ENCODE measurements around the gene DNAJC22. TPM values are rescaled to one million over a fixed set of nuclear protein-coding genes. Genes with fewer than 3 reads are reported as not detected.
A peak's percentile ranks its signal among the peaks of the same experiment; 100 is the strongest.

The DNAJC22 gene
- polyA plus RNA-seq (2013): not detected

- 0% methylated on average over 20 of the region's 47 CpGs for WGBS (ENCODE audit: insufficient coverage)
- peaks cover 0 to 57% (median 44%) of the 10 kb centered on the region in 4 experiments for H3K4me1 ChIP-seq (ENCODE audit: control extremely low read depth in 1 of 4, control insufficient read depth in 4 of 4, insufficient read depth in 4 of 4, low read length in 3 of 4)
- CTCF ChIA-PET: interaction anchor here (0.6 to 6.6 kb wide), 22 partner anchors 10 to 331 kb away, joined by 3 to 52 read pairs (median 5); partner anchors contain the start of genes C1QL4 and PRPH
- DNase-seq: peak in 2 of 3 donors; percentile 35 to 41
- peaks cover 4 to 85% (median 48%) of the 10 kb centered on the region in 5 experiments for H3K27me3 ChIP-seq (replicated peaks in 2 of 5; ENCODE audit: control insufficient read depth in 4 of 5, insufficient read depth in 5 of 5, low read length in 4 of 5)
- H3K36me3 ChIP-seq (ENCODE audit: control insufficient read depth in 4 of 4, insufficient read depth in 4 of 4, low read length in 3 of 4): no peaks in the 10 kb centered on the region
- no peak within 1 kb of the TSS for H3K27ac ChIP-seq (ENCODE audit: insufficient read depth in 1 of 2, low read depth in 1 of 2, low read length in 2 of 2, poor library complexity in 1 of 2, severe bottlenecking in 2 of 2)
- no peaks in the 10 kb centered on the region for H3K9me3 ChIP-seq (ENCODE audit: control extremely low read depth in 1 of 5, control insufficient read depth in 4 of 5, insufficient read depth in 2 of 5, low read depth in 1 of 5, low read length in 4 of 5)
- POLR2A ChIA-PET: no interaction called here
- peak within 1 kb of the TSS in 5 of 7 experiments; percentile 43 to 66 (median 49) for H3K4me3 ChIP-seq (ENCODE audit: control insufficient read depth in 1 of 7, extremely low read depth in 1 of 7, insufficient read depth in 4 of 7, low read depth in 2 of 7, low read length in 6 of 7)
These were observed at the start of gene DNAJC22 for GRCh38 chr12:49346659-49347310. TSS of gene DNAJC22 (plus strand) at chr12:49346888. CDS start at chr12:49348873, 1,985 bp downstream.

- 20% methylated on average over 1 of the region's 8 CpGs for WGBS (ENCODE audit: insufficient coverage)
- POLR2A ChIA-PET: interaction anchor here (1.1 kb wide), 1 partner anchor 39 kb away, joined by 3 read pairs; the partner anchor contains the start of gene C1QL4
- H3K36me3 ChIP-seq (ENCODE audit: control insufficient read depth in 4 of 4, insufficient read depth in 4 of 4, low read length in 3 of 4): no peaks in the 10 kb centered on the region
- DNase-seq: no peak
- peaks cover 0 to 30% (median 18%) of the 10 kb centered on the region in 4 experiments for H3K4me1 ChIP-seq (ENCODE audit: control extremely low read depth in 1 of 4, control insufficient read depth in 4 of 4, insufficient read depth in 4 of 4, low read length in 3 of 4)
- CTCF ChIA-PET: interaction anchor here (0.6 to 16.9 kb wide), 9 partner anchors 9 to 241 kb away, joined by 3 to 172 read pairs (median 14); partner anchors contain the start of genes C1QL4 and KCNH3
- no peak overlapping the region for H3K27ac ChIP-seq (ENCODE audit: insufficient read depth in 1 of 2, low read depth in 1 of 2, low read length in 2 of 2, poor library complexity in 1 of 2, severe bottlenecking in 2 of 2)
- H3K9me3 ChIP-seq (ENCODE audit: control extremely low read depth in 1 of 5, control insufficient read depth in 4 of 5, insufficient read depth in 2 of 5, low read depth in 1 of 5, low read length in 4 of 5): no peaks in the 10 kb centered on the region
- H3K4me3 ChIP-seq (ENCODE audit: control insufficient read depth in 1 of 7, extremely low read depth in 1 of 7, insufficient read depth in 4 of 7, low read depth in 2 of 7, low read length in 6 of 7): peak overlapping the region in 2 of 7 experiments; percentile 36 to 50
- peaks cover 0 to 69% (median 50%) of the 10 kb centered on the region in 5 experiments for H3K27me3 ChIP-seq (replicated peaks in 2 of 5; ENCODE audit: control insufficient read depth in 4 of 5, insufficient read depth in 5 of 5, low read length in 4 of 5)
These were observed 49.0 kb upstream of the DNAJC22 start for GRCh38 chr12:49297695-49298060.

- DNase-seq: peak in 2 of 3 donors; percentile 44 to 46
- no peak overlapping the region for H3K4me3 ChIP-seq (ENCODE audit: control insufficient read depth in 1 of 7, extremely low read depth in 1 of 7, insufficient read depth in 4 of 7, low read depth in 2 of 7, low read length in 6 of 7)
- POLR2A ChIA-PET: no interaction called here
- H3K36me3 ChIP-seq (ENCODE audit: control insufficient read depth in 4 of 4, insufficient read depth in 4 of 4, low read length in 3 of 4): no peaks in the 10 kb centered on the region
- no peaks in the 10 kb centered on the region for H3K9me3 ChIP-seq (ENCODE audit: control extremely low read depth in 1 of 5, control insufficient read depth in 4 of 5, insufficient read depth in 2 of 5, low read depth in 1 of 5, low read length in 4 of 5)
- H3K27me3 ChIP-seq (replicated peaks in 2 of 5; ENCODE audit: control insufficient read depth in 4 of 5, insufficient read depth in 5 of 5, low read length in 4 of 5): peaks cover 0 to 65% (median 47%) of the 10 kb centered on the region in 5 experiments
- no peak overlapping the region for H3K27ac ChIP-seq (ENCODE audit: insufficient read depth in 1 of 2, low read depth in 1 of 2, low read length in 2 of 2, poor library complexity in 1 of 2, severe bottlenecking in 2 of 2)
- CTCF ChIA-PET: interaction anchor here (0.9 to 16.9 kb wide), 8 partner anchors 9 to 60 kb away, joined by 3 to 172 read pairs (median 11); partner anchors contain the start of genes C1QL4 and DNAJC22
- peaks cover 0 to 30% (median 18%) of the 10 kb centered on the region in 4 experiments for H3K4me1 ChIP-seq (ENCODE audit: control extremely low read depth in 1 of 4, control insufficient read depth in 4 of 4, insufficient read depth in 4 of 4, low read length in 3 of 4)
- 63% methylated on average over 3 of the region's 6 CpGs for WGBS (ENCODE audit: insufficient coverage)
These were observed 48.5 kb upstream of the DNAJC22 start for GRCh38 chr12:49298160-49298559.

DNA sequence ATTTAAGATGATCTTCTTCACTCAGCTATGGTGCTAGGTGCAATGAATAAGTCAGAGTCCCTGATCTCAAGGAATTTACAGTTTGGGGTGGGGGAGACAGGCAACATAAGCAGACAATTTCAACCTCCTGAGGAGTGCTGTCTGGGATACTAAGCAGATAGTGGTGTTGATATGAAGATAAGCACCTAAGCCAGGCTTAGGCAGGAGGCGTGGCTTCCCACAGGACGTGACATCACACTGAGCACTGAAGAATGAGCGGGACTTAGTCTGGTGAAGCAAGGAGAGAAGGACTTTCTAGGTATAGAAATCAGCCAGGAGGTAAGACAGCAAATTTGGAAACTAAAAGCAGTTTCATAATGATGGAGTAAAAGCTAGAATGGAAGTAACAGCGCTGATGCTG, 44.9 kb upstream of the DNAJC22 start:
- ChIA-PET POLR2A (no interaction called here), CTCF (interaction anchor here (1.6 kb wide), 1 partner anchor 16 kb away, joined by 6 read pairs; no protein-coding TSS in a partner anchor)
- H3K27me3 ChIP-seq (replicated peaks in 2 of 5; ENCODE audit: control insufficient read depth in 4 of 5, insufficient read depth in 5 of 5, low read length in 4 of 5): peaks cover 0 to 29% (median 22%) of the 10 kb centered on the region in 5 experiments
- no peak overlapping the region for H3K4me3 ChIP-seq (ENCODE audit: control insufficient read depth in 1 of 7, extremely low read depth in 1 of 7, insufficient read depth in 4 of 7, low read depth in 2 of 7, low read length in 6 of 7)
- H3K36me3 ChIP-seq (ENCODE audit: control insufficient read depth in 4 of 4, insufficient read depth in 4 of 4, low read length in 3 of 4): no peaks in the 10 kb centered on the region
- no peak overlapping the region for H3K27ac ChIP-seq (ENCODE audit: insufficient read depth in 1 of 2, low read depth in 1 of 2, low read length in 2 of 2, poor library complexity in 1 of 2, severe bottlenecking in 2 of 2)
- no peaks in the 10 kb centered on the region for H3K9me3 ChIP-seq (ENCODE audit: control extremely low read depth in 1 of 5, control insufficient read depth in 4 of 5, insufficient read depth in 2 of 5, low read depth in 1 of 5, low read length in 4 of 5)
- DNase-seq: no peak
- peaks cover 0 to 16% (median 9%) of the 10 kb centered on the region in 4 experiments for H3K4me1 ChIP-seq (ENCODE audit: control extremely low read depth in 1 of 4, control insufficient read depth in 4 of 4, insufficient read depth in 4 of 4, low read length in 3 of 4)
- WGBS (ENCODE audit: insufficient coverage): 78% methylated on average over 3 of the region's 4 CpGs

DNA sequence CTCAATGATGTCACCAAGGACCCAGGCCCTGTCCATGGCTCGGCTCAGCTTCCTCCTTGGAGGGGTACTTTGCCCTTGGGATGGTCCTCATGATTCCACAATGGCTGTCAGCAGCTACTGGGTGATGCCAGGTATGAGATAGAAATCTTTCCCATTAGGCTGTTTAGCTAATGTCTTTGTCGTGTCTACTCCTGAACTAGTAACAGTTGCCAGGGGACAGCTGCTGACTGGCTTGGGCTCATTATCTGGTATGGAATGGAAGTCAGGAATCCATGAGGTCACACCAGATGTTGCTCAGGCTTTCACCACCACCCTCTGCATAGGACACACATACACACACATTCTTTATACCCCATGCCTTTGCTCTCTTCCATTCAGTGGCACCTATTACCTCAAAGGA, 42.5 kb upstream of the DNAJC22 start:
- Histone ChIP-seq H3K36me3 (ENCODE audit: control insufficient read depth in 4 of 4, insufficient read depth in 4 of 4, low read length in 3 of 4) (no peaks in the 10 kb centered on the region), H3K4me1 (ENCODE audit: control extremely low read depth in 1 of 4, control insufficient read depth in 4 of 4, insufficient read depth in 4 of 4, low read length in 3 of 4) (no peaks in the 10 kb centered on the region), H3K4me3 (ENCODE audit: control insufficient read depth in 1 of 7, extremely low read depth in 1 of 7, insufficient read depth in 4 of 7, low read depth in 2 of 7, low read length in 6 of 7) (no peak overlapping the region), H3K27me3 (replicated peaks in 2 of 5; ENCODE audit: control insufficient read depth in 4 of 5, insufficient read depth in 5 of 5, low read length in 4 of 5) (peaks cover 1 to 7% (median 5%) of the 10 kb centered on the region in 5 experiments), H3K9me3 (ENCODE audit: control extremely low read depth in 1 of 5, control insufficient read depth in 4 of 5, insufficient read depth in 2 of 5, low read depth in 1 of 5, low read length in 4 of 5) (no peaks in the 10 kb centered on the region), H3K27ac (ENCODE audit: insufficient read depth in 1 of 2, low read depth in 1 of 2, low read length in 2 of 2, poor library complexity in 1 of 2, severe bottlenecking in 2 of 2) (no peak overlapping the region)
- ChIA-PET POLR2A (no interaction called here), CTCF (interaction anchor here (0.8 to 4.5 kb wide), 9 partner anchors 9 to 54 kb away, joined by 3 to 21 read pairs (median 3); partner anchors contain the start of gene PRPH)
- 100% methylated on average over 1 of the region's 2 CpGs for WGBS (ENCODE audit: insufficient coverage)
- DNase-seq: no peak

GRCh38 chr12:49305762-49306510, 40.8 kb upstream of the DNAJC22 start:
- Histone ChIP-seq H3K36me3 (ENCODE audit: control insufficient read depth in 4 of 4, insufficient read depth in 4 of 4, low read length in 3 of 4) (no peaks in the 10 kb centered on the region), H3K27ac (ENCODE audit: insufficient read depth in 1 of 2, low read depth in 1 of 2, low read length in 2 of 2, poor library complexity in 1 of 2, severe bottlenecking in 2 of 2) (no peak overlapping the region), H3K9me3 (ENCODE audit: control extremely low read depth in 1 of 5, control insufficient read depth in 4 of 5, insufficient read depth in 2 of 5, low read depth in 1 of 5, low read length in 4 of 5) (no peaks in the 10 kb centered on the region), H3K27me3 (replicated peaks in 2 of 5; ENCODE audit: control insufficient read depth in 4 of 5, insufficient read depth in 5 of 5, low read length in 4 of 5) (peaks cover 2 to 7% (median 6%) of the 10 kb centered on the region in 5 experiments), H3K4me3 (ENCODE audit: control insufficient read depth in 1 of 7, extremely low read depth in 1 of 7, insufficient read depth in 4 of 7, low read depth in 2 of 7, low read length in 6 of 7) (no peak overlapping the region), H3K4me1 (ENCODE audit: control extremely low read depth in 1 of 4, control insufficient read depth in 4 of 4, insufficient read depth in 4 of 4, low read length in 3 of 4) (no peaks in the 10 kb centered on the region)
- ChIA-PET CTCF (interaction anchor here (1.0 to 4.5 kb wide), 7 partner anchors 10 to 43 kb away, joined by 3 to 21 read pairs (median 4); no protein-coding TSS in a partner anchor), POLR2A (no interaction called here)
- DNase-seq: peak in 2 of 3 donors; percentile 13 to 24
- WGBS (ENCODE audit: insufficient coverage): 100% methylated on average over 6 of the region's 6 CpGs
